ENCODE measurements around the gene YKT6.

- no peak for TF ChIP-seq CTCF (conservative IDR thresholded peaks at IDR 0.05)
- no peak for TF ChIP-seq ZFX (IDR thresholded peaks at IDR 0.05)
These were observed 23.1 kb upstream of the YKT6 start for GRCh38 chr7:44177570-44178131.
